ENCODE results near the gene SLC9A3.
"Not testable (repeated sequence)": the region's sequence is repeated elsewhere in the genome, so short reads cannot be mapped to it uniquely, and the experiment has no call there.

Gene SLC9A3

DNA sequence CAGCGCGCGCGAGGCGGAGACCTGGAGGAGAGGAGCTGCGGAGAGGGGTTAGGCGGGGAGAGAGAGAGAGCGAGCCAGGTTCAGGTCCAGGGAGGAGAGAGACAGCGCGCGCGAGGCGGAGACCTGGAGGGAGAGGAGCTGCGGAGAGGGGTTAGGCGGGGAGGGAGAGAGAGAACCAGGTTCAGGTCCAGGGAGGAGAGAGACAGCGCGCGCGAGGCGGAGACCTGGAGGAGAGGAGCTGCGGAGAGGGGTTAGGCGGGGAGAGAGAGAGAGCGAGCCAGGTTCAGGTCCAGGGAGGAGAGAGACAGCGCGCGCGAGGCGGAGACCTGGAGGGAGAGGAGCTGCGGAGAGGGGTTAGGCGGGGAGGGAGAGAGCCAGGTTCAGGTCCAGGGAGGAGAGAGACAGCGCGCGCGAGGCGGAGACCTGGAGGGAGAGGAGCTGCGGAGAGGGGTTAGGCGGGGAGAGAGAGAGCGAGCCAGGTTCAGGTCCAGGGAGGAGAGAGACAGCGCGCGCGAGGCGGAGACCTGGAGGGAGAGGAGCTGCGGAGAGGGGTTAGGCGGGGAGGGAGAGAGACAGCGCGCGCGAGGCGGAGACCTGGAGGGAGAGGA, 49.9 kb downstream of the SLC9A3 start:
- not testable (repeated sequence) for DNase-seq

GRCh38 chr5:473551-474192, 50.6 kb downstream of the SLC9A3 start:
- DNase-seq: no peak

GRCh38 chr5:472656-473550, 51.3 kb downstream of the SLC9A3 start:
- DNase-seq: peak; percentile 37

DNA sequence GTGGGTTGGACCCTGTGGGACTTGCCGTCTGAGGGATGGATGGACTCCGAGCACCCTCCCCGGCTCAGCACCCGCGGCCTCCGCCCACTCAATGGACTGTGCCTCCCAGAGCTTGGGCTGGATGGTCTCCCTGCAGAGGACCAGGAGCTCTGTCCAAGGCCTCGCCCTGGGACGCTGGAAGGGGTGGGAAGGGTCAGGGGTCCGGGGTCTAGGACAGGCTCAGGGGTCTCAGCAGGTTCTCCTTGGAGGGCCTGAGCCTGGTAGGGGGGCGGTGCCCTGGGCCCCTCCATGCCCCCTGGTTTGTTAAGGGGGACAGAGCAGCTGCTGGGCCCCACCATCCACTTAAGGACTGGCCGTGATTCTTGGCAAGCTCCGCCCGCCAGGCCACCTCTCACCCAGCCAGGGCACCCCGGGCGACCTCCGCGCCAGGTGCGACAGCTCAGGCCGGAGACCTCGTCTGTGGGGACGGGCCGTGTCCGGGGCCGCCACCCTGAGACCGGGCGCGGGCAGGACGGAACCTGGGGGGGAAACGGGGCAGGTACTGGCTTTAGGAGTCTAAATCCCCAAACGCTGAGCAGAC, 52.1 kb downstream of the SLC9A3 start:
- no peak for DNase-seq

DNA sequence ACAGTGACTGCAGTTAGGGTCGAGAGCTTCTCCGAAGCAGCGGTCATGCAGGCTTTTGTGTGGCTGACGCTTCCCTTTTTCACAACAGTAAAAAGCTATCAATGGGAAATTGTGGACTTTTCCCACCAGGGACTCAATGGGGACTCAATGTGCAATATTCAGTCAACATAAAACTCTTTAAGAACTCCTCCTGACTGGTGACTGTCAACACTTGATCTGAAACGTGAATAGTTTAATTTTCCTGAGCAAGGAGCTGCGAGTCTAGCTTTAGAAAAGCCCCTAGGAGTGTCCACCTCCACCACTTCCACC, 52.5 kb downstream of the SLC9A3 start:
- no peak for DNase-seq

GRCh38 chr5:470961-471749, 53.1 kb downstream of the SLC9A3 start:
- DNase-seq: no peak

DNA sequence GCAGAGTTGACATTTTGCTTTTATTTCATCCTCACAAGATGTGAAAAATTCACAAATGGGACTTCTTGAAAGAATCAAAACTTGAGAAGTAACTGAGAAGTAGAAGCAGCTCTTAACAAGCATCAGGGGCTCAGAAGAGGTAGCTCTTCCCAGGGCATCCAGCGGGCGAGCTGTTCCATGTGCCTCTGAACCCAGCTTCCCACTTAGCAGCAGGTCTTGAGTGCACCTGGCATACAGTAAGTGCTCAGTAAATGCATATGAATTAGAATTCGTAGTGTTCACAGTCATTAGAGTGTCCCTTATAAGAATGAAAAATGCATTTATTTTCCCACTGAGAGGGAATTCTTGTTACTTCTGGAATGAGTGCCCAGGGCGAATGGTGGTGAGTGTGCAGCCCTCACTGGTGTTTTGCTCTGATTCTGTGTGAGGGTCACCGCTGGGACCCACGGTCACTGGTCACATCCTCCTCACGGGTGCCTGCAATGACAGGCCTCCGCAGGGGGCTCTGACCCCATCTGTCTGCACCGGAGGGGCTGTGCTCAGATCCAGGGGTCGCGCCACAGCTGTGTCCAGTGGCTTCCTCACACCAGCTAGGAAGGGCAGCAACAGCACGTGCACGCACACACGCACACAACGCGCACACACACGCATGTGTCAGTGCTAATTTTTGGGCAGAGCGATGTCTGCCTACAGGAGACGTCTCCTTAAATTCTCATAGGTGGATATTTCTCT, 54.3 kb downstream of the SLC9A3 start:
- no peak for DNase-seq

DNA sequence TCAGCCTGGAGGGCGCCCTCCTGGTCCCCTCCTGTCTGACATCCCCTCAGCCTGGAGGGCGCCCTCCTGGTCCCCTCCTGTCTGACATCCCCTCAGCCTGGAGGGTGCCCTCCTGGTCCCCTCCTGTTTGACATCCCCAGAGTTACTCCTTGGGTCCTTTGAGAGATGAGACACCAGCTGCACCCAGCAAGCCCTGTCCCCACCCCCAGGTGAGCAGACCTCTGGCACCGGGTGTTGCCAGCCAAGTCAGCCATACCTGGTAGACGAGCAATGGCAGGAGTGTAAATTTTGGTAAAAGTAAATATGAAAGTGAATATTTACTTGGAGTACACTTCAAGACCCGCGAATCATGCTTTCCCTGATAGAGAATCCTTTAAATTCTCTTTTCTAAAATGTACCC, 55.8 kb downstream of the SLC9A3 start:
- DNase-seq: no peak

GRCh38 chr5:466661-467310, 57.5 kb downstream of the SLC9A3 start:
- DNase-seq: no peak

GRCh38 chr5:465591-466403, 58.5 kb downstream of the SLC9A3 start:
- DNase-seq: no peak

- DNase-seq: no peak
Observed at GRCh38 chr5:464843-465590, 59.2 kb downstream of the SLC9A3 start.

DNA sequence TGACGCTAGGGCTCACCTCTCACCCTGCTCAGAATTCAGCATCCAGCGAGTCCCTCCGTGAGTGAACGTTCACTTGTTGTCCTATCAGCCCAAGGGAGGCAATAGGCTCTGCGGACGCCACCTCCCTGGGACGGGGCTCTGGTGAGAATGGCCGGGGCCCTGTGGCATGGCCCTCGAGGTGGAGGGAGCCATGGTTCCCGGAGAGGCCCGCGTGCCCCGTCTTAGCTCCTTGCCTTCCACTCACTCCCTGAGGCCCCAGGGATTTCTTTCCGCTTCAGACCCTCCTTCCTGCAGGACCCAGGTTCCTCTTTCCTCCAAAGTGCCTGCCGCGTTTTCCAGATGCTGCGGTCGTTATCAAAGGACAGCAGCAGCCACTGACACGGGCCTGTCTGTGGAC, 59.8 kb downstream of the SLC9A3 start:
- DNase-seq: no peak

DNA sequence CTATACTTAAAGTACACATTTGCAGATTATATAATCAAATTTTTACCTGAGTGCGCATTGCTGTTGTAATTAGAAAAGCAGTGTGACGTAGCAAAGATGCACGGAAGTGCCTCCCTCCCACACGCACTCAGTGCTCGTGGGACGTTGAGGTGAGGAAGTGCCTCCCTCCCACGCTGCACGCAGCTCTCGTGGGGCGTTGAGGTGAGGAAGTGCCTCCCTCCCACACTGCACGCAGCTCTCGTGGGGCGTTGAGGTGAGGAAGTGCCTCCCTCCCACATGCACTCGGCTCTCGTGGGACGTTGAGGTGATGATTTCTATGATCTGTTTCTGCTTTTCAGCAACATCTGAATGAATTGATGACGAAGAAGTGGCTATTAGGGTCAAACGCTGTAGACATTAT, 60.3 kb downstream of the SLC9A3 start:
- DNase-seq: no peak

DNA sequence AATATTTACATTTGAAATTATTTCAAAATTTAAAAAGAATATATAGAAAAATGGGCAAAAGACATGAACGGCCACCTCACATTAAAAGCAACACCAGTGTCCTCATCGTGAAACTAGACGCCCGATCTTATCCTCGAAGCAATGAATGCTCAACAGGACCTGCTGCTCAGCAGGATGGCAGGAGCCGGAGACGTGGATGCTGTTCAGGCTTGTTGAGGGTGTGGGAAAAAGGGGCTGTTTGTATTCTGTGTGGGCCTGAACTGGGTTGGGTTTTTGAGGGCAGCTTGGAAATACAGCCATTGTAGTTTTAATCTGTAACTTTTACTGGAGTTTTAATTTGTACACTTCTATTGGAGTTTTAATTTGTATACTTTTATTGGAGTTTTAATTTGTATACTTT, 60.9 kb downstream of the SLC9A3 start:
- no peak for DNase-seq

DNA sequence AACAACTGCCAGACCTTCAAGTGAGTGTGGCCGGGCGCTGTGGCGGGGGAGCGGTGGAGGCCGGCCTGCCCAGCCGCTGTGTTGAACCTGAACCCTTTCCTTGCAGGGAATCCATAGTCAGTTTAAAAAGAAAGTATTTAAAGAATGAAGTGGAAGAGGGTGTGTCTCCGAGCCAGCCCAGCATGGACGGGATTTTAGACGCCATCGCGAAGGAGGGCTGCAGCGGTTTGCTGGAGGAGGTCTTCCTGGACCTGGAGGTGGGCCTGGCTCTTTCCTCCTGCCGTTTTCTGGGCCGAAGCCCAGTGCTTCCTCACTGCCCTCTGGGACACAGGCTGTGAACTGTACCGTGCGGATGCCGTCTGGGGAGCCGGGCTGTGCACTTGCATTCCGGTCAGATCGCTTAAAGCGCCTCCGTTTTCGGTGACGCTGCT, 62.2 kb downstream of the SLC9A3 start:
- no peak for DNase-seq

- no peak for DNase-seq
Observed at GRCh38 chr5:460273-460625, 64.0 kb downstream of the SLC9A3 start.

DNA sequence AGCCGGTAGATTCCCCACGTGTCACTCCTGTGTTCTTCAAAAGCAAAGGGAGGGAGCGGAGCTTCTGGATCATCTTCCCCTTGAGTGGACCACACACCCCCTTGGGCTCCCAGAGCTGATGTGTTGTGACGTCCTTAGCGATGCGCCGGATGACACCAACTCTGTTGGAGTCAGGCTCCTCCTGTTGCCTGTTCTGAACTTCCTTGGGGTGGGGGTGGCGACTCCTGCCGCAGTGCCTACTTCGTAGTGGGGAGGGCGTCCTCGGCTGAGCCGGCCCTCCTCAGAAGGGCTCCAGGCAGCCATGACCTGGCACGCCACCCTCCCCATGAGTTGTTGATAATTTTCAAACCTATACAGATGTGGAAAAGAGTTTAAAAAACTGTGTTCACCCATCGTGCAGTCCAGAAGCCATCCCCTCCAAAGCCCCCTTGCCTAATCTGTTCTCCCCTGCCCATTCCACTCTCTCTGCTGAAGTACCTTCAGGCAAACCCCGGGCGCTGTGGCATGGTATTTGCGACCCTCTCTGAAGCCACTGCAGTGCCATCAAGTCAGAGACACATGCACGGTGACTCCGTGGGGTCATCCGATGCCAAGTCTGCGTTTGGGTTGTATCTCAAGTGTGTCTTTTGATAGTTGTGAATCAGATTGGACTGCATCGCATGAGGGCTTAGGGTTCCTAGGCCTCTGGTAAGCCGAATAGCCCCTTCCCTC, 64.5 kb downstream of the SLC9A3 start:
- no peak for DNase-seq

DNA sequence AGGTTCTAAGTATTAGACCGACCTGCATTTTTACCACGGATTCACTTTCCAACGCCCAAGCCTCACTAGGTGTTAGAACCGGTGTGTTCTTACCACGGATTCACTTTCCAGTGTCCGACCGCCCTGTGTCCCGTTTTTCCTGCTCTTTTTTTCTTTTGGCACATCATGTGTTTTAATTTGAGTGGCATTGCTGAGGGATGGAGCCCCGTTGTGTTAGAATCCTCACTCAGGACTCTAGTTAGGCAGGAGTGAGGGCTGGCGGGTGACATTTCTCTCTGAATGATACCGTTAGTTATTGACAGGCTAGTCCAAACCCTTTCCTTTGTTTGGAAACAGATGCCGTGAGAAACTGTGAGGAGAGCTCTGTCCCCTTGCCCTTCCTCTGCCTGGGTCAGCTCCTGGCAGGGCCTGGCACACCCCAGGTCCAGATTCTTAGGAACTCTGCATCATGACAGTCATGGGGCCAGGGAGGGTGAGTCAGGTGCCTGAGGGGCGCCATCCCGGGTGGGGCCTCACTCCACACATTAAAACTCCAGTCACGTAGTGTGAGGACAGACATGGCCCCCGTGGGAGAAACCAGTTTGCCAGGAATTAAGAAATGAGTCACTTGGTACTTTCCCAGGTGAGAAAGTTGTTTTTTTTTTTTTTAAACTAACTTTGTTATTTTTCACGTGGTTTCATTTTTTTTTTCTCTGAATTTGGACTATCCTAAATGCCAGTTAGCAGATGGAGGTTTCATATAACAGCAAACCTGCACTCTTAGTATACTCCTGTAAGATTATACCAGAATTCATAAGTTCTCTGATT, 65.5 kb downstream of the SLC9A3 start:
- no peak for DNase-seq
